Measurements from ENCODE around the gene SLC7A5.
"Not testable (repeated sequence)": the region's sequence is repeated elsewhere in the genome, so short reads cannot be mapped to it uniquely, and the experiment has no call there.

SLC7A5 gene

DNA sequence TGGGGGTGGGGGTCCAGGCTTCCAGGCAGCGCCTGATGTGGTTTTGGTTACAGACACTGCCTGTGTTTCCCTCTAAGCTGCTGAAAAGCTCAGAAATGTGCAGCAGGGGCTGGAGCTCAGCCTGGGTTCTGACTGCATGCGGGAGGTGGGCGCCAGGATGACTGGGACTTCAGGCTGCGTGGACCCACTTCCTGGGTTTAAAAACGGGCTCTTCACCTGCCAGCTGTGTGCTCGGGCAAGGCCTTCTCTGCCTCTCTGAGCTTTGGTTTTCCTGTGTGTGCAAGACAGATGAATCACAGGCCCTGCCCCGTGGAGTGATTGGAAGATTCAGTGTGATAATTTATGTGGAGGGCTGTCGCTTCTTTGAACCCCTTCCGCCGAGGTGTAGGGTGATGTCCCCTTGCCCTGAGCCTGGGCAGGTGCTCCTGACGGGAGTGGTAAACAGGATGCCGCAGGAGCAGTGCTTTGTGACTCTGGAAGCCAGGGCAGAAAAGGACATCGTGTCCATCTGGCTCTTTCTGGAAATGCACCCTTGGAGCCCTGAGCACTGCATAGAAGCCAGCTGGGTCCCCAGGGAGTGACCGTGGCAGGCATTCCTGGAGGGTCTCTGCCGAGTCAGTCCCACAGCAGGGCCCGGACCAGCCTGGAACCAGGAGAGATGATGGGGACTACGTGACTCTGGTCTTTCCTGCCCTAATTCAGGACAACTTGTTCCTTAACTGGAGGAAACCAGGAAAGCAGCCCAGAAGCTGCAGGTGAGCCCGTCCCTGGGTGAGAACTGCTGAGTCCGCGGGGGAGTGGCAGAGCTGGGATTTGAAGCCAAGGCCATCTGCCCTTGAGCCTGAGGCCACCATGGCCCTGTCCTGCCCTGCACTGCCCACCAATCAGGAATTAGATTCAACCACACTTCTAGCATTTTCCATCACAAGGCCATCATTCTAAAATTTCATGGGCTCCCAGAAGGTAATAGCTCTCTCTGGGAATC, 28.5 kb upstream of the SLC7A5 start:
- TF ChIP-seq, protein P1, sequence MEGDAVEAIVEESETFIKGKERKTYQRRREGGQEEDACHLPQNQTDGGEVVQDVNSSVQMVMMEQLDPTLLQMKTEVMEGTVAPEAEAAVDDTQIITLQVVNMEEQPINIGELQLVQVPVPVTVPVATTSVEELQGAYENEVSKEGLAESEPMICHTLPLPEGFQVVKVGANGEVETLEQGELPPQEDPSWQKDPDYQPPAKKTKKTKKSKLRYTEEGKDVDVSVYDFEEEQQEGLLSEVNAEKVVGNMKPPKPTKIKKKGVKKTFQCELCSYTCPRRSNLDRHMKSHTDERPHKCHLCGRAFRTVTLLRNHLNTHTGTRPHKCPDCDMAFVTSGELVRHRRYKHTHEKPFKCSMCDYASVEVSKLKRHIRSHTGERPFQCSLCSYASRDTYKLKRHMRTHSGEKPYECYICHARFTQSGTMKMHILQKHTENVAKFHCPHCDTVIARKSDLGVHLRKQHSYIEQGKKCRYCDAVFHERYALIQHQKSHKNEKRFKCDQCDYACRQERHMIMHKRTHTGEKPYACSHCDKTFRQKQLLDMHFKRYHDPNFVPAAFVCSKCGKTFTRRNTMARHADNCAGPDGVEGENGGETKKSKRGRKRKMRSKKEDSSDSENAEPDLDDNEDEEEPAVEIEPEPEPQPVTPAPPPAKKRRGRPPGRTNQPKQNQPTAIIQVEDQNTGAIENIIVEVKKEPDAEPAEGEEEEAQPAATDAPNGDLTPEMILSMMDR (conservative IDR thresholded peaks at IDR 0.05) = no peak
- TF ChIP-seq ZFX (IDR thresholded peaks at IDR 0.05) = no peak
- H3K27ac ChIP-seq = no peak overlapping the region

DNA sequence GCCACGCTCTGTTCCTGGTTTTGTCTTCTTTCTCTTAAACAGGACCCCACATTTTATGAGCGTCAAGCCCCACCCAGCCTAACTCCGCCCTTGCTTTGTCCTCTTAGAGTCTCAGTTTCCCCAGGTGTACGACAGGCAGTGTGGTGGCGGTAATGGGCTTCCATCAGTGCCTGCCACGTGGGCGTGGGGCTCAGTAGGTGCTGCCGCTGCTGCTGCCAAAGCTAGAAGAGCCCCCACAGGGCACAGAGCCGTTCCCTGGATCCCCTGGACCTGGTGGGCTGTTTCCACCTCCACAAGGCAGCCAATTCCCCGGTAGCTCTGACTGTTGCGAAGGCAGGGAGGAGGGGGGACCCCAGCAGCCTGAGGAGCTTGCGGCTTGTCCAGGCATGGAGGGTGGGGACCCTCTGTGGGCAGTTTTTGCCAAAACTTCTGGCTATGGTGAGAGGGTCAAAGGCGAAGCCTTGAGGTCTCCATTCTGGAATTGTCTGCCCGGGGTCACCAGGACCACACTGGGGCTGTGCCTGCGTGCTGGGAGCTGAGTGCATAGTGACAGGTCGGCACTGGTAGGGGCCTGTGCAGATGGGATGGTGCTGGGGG, 27.7 kb upstream of the SLC7A5 start:
- H3K27ac ChIP-seq = not testable (repeated sequence)

DNA sequence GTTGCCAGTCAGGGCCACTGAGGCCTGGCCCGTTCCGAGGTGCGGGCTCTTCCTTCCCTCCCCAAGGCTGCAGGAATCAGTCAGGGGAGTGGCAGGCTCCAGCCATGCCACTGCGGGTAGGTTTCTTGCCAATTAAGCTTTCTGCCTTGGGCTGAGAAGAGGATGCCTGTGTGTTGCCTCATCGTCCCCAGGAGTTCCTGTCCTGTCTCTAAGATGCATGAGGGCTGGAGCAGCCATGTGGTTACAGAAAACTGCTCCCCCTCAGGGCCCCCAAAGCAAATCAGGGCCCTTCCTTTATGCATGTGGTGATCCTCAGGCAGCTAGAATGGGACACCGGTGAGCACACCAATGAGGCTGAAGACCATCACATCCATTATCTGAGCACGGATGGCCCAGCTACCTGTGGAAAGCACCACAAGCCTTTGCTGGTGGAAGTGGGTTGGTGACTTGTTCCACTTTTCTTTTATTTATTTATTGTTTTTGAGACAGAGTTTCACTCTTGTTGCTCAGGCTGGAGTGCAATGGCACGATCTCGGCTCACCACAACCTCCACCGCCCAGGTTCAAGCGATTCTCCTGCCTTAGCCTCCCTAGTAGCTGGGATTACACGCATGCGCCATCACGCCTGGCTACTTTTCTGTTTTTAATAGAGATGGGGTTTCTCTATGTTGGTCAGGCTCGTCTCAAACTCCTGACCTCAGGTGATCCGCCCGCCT, 27.0 kb upstream of the SLC7A5 start:
- H3K27ac ChIP-seq = not testable (repeated sequence)

DNA sequence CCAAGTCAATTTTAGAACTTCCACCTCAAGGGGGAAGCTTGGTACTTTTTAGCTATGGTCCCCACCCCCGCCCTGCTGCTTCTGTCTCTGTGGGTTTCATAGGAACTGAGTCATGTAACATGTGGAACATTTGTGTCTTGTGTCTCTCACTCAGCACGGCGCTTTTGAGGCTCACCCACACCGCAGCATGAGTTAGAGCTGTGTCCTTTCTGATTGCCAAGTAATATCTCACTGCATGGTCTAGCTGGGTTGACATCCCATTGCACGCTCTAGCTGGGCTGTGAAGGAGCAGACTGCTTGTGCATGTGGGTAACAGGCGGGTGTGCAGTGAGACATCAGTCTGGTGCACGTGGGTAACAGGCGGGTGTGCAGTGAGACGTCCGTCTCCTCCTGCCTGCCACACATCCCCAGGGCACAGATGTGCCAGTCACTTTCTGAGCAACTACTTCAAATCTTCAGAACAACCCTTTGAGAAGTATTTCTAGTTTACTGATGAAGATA, 26.4 kb upstream of the SLC7A5 start:
- no peak overlapping the region for H3K27ac ChIP-seq
- no peak for TF ChIP-seq ZFX (IDR thresholded peaks at IDR 0.05)
- TF ChIP-seq, protein P1 (conservative IDR thresholded peaks at IDR 0.05) = no peak

DNA sequence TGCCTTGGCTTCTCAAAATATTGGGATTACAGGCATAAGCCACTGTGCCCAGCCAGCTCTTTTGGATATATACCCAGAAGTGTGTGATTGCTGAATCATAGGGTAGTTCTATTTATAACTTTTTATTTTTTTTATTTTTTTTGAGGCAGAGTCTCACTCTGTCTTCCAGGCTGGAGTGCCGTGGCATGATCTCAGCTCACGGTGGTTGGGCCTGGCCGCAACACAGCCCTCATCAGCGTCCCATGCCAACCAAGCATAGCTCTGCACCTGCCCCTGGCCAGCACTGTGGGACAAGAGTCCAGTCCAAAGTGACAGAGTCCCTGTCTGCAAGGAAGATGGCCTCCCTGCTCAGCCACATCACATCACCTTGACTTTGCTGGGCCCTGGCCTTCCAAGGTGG, 24.7 kb upstream of the SLC7A5 start:
- H3K27ac ChIP-seq = not testable (repeated sequence)

DNA sequence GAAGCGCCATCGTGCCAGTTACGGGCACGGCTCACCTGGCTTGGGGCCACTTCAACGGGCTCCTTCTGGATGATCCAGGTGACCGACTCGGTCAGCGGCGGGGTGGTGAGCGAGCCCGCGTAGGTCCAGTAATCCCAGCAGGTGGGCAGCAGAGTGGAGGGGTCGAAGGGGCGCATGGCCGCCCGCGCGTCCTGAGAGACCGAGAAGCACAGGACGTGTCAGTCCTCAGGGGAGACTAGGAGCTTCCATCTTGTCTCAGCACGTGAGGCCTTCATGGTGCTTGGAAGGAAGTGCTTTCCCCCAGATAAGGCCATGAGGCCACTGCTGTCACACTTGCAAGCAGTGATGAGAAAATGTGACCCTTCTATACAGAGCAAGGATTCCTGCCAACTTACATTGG, 22.5 kb upstream of the SLC7A5 start:
- no peak for TF ChIP-seq ZFX (IDR thresholded peaks at IDR 0.05)
- TF ChIP-seq, protein P1 (conservative IDR thresholded peaks at IDR 0.05) = no peak
- H3K27ac ChIP-seq = no peak overlapping the region

DNA sequence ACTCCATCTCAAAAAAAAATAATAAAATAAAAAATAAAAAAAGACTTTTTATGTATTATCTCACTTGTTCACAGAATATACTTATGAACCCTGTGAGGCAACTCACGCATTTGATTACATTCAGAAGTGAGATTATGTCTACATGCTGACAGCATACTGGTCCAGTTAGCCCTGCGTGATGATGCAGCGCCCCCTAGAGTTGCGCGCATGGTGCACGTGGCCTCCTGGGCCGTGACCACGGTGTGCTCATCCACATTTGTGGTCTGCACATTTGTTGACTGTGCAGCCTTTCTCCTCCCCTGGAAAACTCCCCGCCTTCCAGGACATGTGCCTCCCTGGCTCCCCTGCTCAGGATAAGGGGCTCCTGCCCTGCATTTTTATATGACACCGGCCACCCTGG, 20.5 kb upstream of the SLC7A5 start:
- not testable (repeated sequence) for H3K27ac ChIP-seq

DNA sequence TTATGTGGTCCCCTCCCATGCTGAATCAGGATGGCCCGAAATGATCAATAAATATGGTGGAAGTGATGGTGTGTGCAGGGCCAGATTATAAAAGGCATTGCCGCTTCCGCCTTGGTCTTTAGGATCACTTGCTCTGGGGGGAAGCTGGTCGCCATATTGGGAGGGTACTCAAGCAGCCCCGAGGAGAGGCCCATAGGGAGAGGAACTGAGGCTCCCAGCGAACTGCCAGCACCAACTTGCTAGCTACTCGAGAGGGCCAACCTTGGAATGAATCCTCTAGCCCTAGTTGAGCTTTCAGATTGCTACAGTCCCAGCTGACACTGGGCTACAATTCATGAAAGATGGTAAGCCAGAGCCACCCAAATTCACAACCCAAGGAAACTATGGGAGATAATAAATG, 19.0 kb upstream of the SLC7A5 start:
- not testable (repeated sequence) for H3K27ac ChIP-seq

DNA sequence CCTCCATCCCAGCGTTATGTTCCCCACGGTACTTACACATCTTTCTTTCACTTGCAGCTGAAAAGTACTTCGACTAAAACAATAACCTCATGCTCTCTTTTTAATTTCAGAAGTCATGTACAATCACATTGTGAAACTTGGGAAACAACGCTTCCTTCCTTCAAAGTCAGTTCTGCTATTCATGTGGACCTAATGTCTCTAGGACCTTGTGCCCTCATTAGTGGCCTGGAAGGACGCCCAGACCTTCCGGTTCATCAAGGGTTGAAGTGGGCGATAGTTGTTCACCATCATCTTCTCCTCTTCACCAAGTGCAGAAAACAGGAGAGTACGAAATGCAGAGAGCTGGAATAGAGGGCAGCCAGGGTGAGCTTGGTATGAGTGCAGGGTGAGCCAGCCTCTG, 18.6 kb upstream of the SLC7A5 start:
- not testable (repeated sequence) for H3K27ac ChIP-seq

DNA sequence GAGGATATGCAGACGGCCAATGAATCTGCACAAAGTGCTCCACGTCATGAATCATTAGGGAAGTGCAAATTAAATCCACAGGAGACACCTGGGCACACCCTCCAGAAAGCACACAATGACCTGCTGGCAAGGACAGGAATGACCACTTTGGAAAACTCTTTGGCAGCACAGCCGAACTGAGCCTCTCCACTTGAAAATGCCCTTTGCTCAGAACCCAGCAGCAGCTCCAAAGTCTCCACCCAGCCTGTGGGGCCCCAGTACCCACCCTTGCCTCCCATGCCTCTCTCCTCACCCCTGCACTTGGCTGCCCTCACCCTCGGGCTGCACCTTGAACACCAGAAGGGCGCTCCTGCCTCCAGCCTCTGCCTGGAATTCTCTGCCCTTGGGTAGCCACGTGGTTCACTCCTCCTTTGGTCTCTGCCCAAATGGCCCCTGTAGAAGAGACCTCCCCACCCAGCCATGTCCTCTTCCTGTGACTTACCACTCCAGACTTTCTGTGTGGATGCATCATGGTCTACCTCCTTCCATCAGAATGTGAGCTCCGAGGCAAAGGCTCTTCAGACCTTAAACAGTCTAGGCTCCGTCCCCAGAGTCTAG, 16.2 kb upstream of the SLC7A5 start:
- H3K27ac ChIP-seq = not testable (repeated sequence)

DNA sequence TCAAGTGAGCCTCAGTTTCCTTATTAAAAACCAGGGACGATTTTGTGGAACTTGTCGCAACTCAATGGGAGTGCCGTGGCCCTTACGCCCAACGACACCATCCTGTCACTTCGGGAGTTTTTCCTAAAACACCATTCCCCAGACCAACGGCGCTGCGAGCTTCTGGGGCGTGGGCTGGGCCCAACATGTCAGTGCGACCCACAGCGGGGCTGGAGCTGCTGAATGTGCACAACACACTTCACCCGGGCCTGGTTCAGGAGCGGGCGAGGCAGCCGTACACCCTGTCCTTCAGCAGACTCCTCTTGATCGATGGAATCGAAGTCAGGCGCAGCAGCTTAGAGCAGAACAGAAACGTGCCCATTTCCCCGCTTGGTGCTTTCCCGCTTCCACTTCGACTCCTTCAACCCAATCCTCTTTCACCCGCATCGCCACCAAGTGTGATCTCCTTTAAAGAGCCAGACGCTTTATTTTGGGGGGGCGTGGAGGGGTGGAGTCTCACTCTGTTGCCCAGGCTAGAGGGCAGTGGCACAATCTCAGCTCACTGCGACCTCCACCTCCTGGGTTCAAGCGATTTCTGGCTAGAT, 13.2 kb upstream of the SLC7A5 start:
- no peak overlapping the region for H3K27ac ChIP-seq
- TF ChIP-seq, protein P1 (conservative IDR thresholded peaks at IDR 0.05) = no peak
- TF ChIP-seq ZFX (IDR thresholded peaks at IDR 0.05) = no peak

Data from C4-2B (cell line).